Thyroid gland (tissue), 4 donors: ENCODE results near the gene ZNF408. TPM values are rescaled to one million over a fixed set of nuclear protein-coding genes. Genes with fewer than 3 reads are reported as not detected.

Experiments
- DNase-seq, 2 donors: peaks; one replicate each; pipeline ENCODE4 v3.0.0-alpha.2; 2019
- H3K27ac ChIP-seq, 3 donors: fragments of 200-600 bp; sonication (generic); 1 replicate in 2 of 3; 2 replicates in 1 of 3; pipeline ENCODE4 v1.5.1; 2016 to 2019; ENCODE audit warnings: mild to moderate bottlenecking in 1 of 3, moderate library complexity in 1 of 3
- H3K27me3 ChIP-seq: fragments of 200-600 bp; sonication (generic); one replicate; pipeline ENCODE4 v1.5.1; 2019
- H3K36me3 ChIP-seq, 2 donors: fragments of 200-600 bp; sonication (generic); one replicate each; pipeline ENCODE4 v1.5.1; 2016 to 2019
- H3K4me1 ChIP-seq, 2 donors: fragments of 200-600 bp; sonication (generic); one replicate each; pipeline ENCODE4 v1.5.1; 2017 to 2019
- H3K4me3 ChIP-seq, 3 donors: fragments of 200-600 bp; sonication (generic); replicated peaks in 1 of 3; 1 replicate in 2 of 3; 2 replicates in 1 of 3; pipeline ENCODE4 v1.5.1; 2016; ENCODE audit warnings: mild to moderate bottlenecking in 1 of 3
- H3K9me3 ChIP-seq: fragments of 200-600 bp; sonication (generic); one replicate; pipeline ENCODE4 v1.5.1; 2017
- CTCF ChIP-seq, 6 experiments: fragments of 200-600 bp in 3 of 6; fragments of 450-650 bp in 3 of 6; sonication (generic) in 3 of 6; IDR thresholded peaks; one replicate each; pipeline ENCODE4 v1.5.1; 2016 to 2019; ENCODE audit warnings: antibody characterized with exemption in 6 of 6, mild to moderate bottlenecking in 2 of 6, inconsistent platforms in 1 of 6, moderate library complexity in 1 of 6
- POLR2A ChIP-seq, 2 donors: fragments of 450-650 bp; IDR thresholded peaks; one replicate each; pipeline ENCODE4 v1.6.1; 2017; ENCODE audit warnings: antibody characterized with exemption in 2 of 2, mild to moderate bottlenecking in 2 of 2, moderate library complexity in 1 of 2
- WGBS, 2 donors: methylation state at CpG; one replicate each; pipeline ENCODE4 v1.1.5; 2017; 5-methylcytosine and 5-hydroxymethylcytosine counted together
- intact Hi-C: fragments of 100-400 bp; cut with DNase I; formaldehyde crosslinking; loops from one replicate; pipeline ENCODE4 v1.15.1; 2023
- total RNA-seq, 4 donors: library from RNA; depleted of rRNA; stranded (reverse); fragments of >200 nt; gene quantifications; one replicate each; pipeline ENCODE4 v1.2.3, GENCODE V29; 2016

ZNF408 gene
- total RNA-seq, 4 donors from 2014 or later, result 9.8 to 17.8 (median 12.5) TPM

GRCh38 chr11:46737699-46738098 lies 36.9 kb downstream of the ZNF408 start:
- H3K9me3 ChIP-seq, result no peaks in the 10 kb centered on the region
- H3K36me3 ChIP-seq, result no peaks in the 10 kb centered on the region
- intact Hi-C loops, result no loop called here
- 94 to 95% methylated on average over 11 of the region's 11 CpGs for WGBS, 2 donors
- no peak overlapping the region for H3K4me3 ChIP-seq
- no peaks in the 10 kb centered on the region for H3K4me1 ChIP-seq
- TF ChIP-seq POLR2A (IDR thresholded peaks at IDR 0.05), result no peak
- no peak for TF ChIP-seq CTCF (IDR thresholded peaks at IDR 0.05)
- no peak overlapping the region for H3K27ac ChIP-seq
- no peaks in the 10 kb centered on the region for H3K27me3 ChIP-seq
- no peak for DNase-seq

GRCh38 chr11:46738887-46739286 lies 38.1 kb downstream of the ZNF408 start:
- WGBS, 2 donors, result 70 to 86% methylated on average over 6 of the region's 6 CpGs
- TF ChIP-seq POLR2A (IDR thresholded peaks at IDR 0.05) (no peak), CTCF (IDR thresholded peaks at IDR 0.05) (no peak)
- no peak for DNase-seq
- Histone ChIP-seq H3K4me1 (no peaks in the 10 kb centered on the region), H3K27ac (no peak overlapping the region), H3K36me3 (peaks cover 3 to 4% of the 10 kb centered on the region in 2 donors), H3K9me3 (no peaks in the 10 kb centered on the region), H3K4me3 (no peak overlapping the region), H3K27me3 (no peaks in the 10 kb centered on the region)
- intact Hi-C loops, result no loop called here

- no peaks in the 10 kb centered on the region for H3K9me3 ChIP-seq
- TF ChIP-seq POLR2A (IDR thresholded peaks at IDR 0.05) (no peak), CTCF (IDR thresholded peaks at IDR 0.05) (no peak)
- H3K27me3 ChIP-seq, result no peaks in the 10 kb centered on the region
- DNase-seq, result peak; percentile 37 to 72
- H3K4me1 ChIP-seq, result no peaks in the 10 kb centered on the region
- WGBS, 2 donors, result 56 to 69% methylated on average over 12 of the region's 12 CpGs
- intact Hi-C loops, result no loop called here
- no peak overlapping the region for H3K4me3 ChIP-seq
- H3K27ac ChIP-seq, result peak overlapping the region; percentile 7 to 54 (median 34)
- peaks cover 8 to 18% of the 10 kb centered on the region in 2 donors for H3K36me3 ChIP-seq
Measured at GRCh38 chr11:46741600-46742484, 41.0 kb downstream of the ZNF408 start.

GRCh38 chr11:46743043-46743442 lies 42.2 kb downstream of the ZNF408 start:
- H3K4me3 ChIP-seq, result no peak overlapping the region
- peak overlapping the region in 1 of 3 donors; percentile 34 for H3K27ac ChIP-seq
- no peak for TF ChIP-seq POLR2A (IDR thresholded peaks at IDR 0.05)
- TF ChIP-seq CTCF (IDR thresholded peaks at IDR 0.05), result no peak
- WGBS, 2 donors, result 90 to 100% methylated on average over 2 of the region's 2 CpGs
- H3K4me1 ChIP-seq, result no peaks in the 10 kb centered on the region
- no peak for DNase-seq
- H3K27me3 ChIP-seq, result no peaks in the 10 kb centered on the region
- H3K9me3 ChIP-seq, result no peaks in the 10 kb centered on the region
- intact Hi-C loops, result no loop called here
- peaks cover 11 to 25% of the 10 kb centered on the region in 2 donors for H3K36me3 ChIP-seq

GRCh38 chr11:46743693-46744339 lies 43.0 kb downstream of the ZNF408 start:
- intact Hi-C loops, result no loop called here
- peaks cover 17 to 25% of the 10 kb centered on the region in 2 donors for H3K36me3 ChIP-seq
- WGBS, 2 donors, result 83 to 84% methylated on average over 10 of the region's 10 CpGs
- no peak for TF ChIP-seq CTCF (IDR thresholded peaks at IDR 0.05)
- TF ChIP-seq POLR2A (IDR thresholded peaks at IDR 0.05), result no peak
- H3K9me3 ChIP-seq, result no peaks in the 10 kb centered on the region
- H3K27ac ChIP-seq, result no peak overlapping the region
- no peak overlapping the region for H3K4me3 ChIP-seq
- H3K27me3 ChIP-seq, result no peaks in the 10 kb centered on the region
- H3K4me1 ChIP-seq, result no peaks in the 10 kb centered on the region
- DNase-seq, result no peak
